Parathyroid adenoma (tissue), 2 donors: ENCODE data around the gene PRKACA.

Experiments used
- H2AFZ ChIP-seq: fragments of 300-600 bp; sonication (generic); one replicate; pipeline ENCODE4 v1.7.0; 2017; ENCODE audit warnings: antibody characterized with exemption, mild to moderate bottlenecking
- H3K27ac ChIP-seq: fragments of 300-600 bp; sonication (generic); one replicate; pipeline ENCODE4 v1.7.0; 2017
- H3K27me3 ChIP-seq: fragments of 300-600 bp; sonication (generic); one replicate; pipeline ENCODE4 v1.7.0; 2017; ENCODE audit warnings: low read length; ENCODE audit not compliant: control insufficient read depth, insufficient read depth
- H3K36me3 ChIP-seq: fragments of 300-600 bp; sonication (generic); one replicate; pipeline ENCODE4 v1.7.0; 2017; ENCODE audit warnings: low read length; ENCODE audit not compliant: control insufficient read depth, insufficient read depth
- H3K4me1 ChIP-seq: fragments of 300-600 bp; sonication (generic); one replicate; pipeline ENCODE4 v1.7.0; 2017; ENCODE audit warnings: control low read depth
- H3K4me2 ChIP-seq: fragments of 300-600 bp; sonication (generic); one replicate; pipeline ENCODE4 v1.7.0; 2017; ENCODE audit warnings: low read length
- H3K4me3 ChIP-seq: fragments of 300-600 bp; sonication (generic); one replicate; pipeline ENCODE4 v1.7.0; 2017; ENCODE audit warnings: low read depth, low read length
- H3K79me2 ChIP-seq: fragments of 300-600 bp; sonication (generic); one replicate; pipeline ENCODE4 v1.7.0; 2017; ENCODE audit warnings: control low read depth
- H3K9ac ChIP-seq: fragments of 300-600 bp; sonication (generic); one replicate; pipeline ENCODE4 v1.7.0; 2017; ENCODE audit warnings: mild to moderate bottlenecking
- H3K9me3 ChIP-seq: fragments of 300-600 bp; sonication (generic); one replicate; pipeline ENCODE4 v1.7.0; 2017; ENCODE audit warnings: low read length; ENCODE audit not compliant: control insufficient read depth
- CTCF ChIP-seq: fragments of 300-600 bp; sonication (generic); IDR thresholded peaks from one replicate; pipeline ENCODE4 v1.7.0; 2017; ENCODE audit warnings: antibody characterized with exemption, mild to moderate bottlenecking
- donor health status: primary hyperparathyroidism.

PRKACA gene

DNA sequence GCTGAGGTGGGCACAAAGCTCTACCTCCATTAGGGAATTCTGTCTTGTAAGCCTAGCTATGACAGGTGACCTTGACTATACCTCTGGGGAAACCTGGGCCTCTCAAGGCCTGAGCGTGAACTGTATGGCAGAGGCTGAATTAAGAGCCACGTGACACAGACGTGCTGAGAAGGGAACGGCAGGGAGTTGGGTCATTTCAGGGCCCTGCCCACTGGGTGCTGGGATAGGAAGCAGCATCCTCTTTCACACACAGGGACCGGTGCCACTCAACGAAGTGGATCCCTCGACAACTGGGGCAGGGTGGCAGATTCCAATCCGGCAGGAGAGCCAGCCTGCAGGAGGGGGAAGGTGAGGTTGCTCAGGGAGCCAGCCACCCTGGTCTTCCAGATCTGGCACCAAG, 9.6 kb upstream of the PRKACA start:
- no peak overlapping the region for H3K4me2 ChIP-seq
- no peaks in the 10 kb centered on the region for H3K79me2 ChIP-seq
- H3K4me1 ChIP-seq = peaks cover 2% of the 10 kb centered on the region
- no peak overlapping the region for H3K9ac ChIP-seq
- no peaks in the 10 kb centered on the region for H3K36me3 ChIP-seq
- H3K27me3 ChIP-seq = no peaks in the 10 kb centered on the region
- H3K27ac ChIP-seq = no peak overlapping the region
- H3K9me3 ChIP-seq = no peaks in the 10 kb centered on the region
- H3K4me3 ChIP-seq = no peak overlapping the region
- TF ChIP-seq CTCF = no peak
- H2AFZ ChIP-seq = no peak overlapping the region

GRCh38 chr19:14122924-14123323, 5.4 kb upstream of the PRKACA start:
- no peak for TF ChIP-seq CTCF
- Histone ChIP-seq H3K27ac (no peak overlapping the region), H3K4me2 (no peak overlapping the region), H3K36me3 (no peaks in the 10 kb centered on the region), H3K9me3 (no peaks in the 10 kb centered on the region), H2AFZ (no peak overlapping the region), H3K4me1 (peaks cover 27% of the 10 kb centered on the region), H3K4me3 (no peak overlapping the region), H3K79me2 (no peaks in the 10 kb centered on the region), H3K27me3 (no peaks in the 10 kb centered on the region), H3K9ac (no peak overlapping the region)

- Histone ChIP-seq H3K27me3 (no peaks in the 10 kb centered on the region), H3K79me2 (peaks cover 18% of the 10 kb centered on the region), H3K4me2 (no peak overlapping the region), H3K9me3 (no peaks in the 10 kb centered on the region), H3K36me3 (no peaks in the 10 kb centered on the region), H2AFZ (peak overlapping the region; percentile 82), H3K4me3 (no peak overlapping the region), H3K27ac (peak overlapping the region; percentile 100), H3K4me1 (peaks cover 35% of the 10 kb centered on the region), H3K9ac (no peak overlapping the region)
- no peak for TF ChIP-seq CTCF
Observed at GRCh38 chr19:14120497-14120780, 2.9 kb upstream of the PRKACA start.

- H3K36me3 ChIP-seq = no peaks in the 10 kb centered on the region
- peak overlapping the region; percentile 82 for H2AFZ ChIP-seq
- H3K27ac ChIP-seq = peak overlapping the region; percentile 100
- H3K4me2 ChIP-seq = peak overlapping the region; percentile 98
- TF ChIP-seq CTCF = no peak
- no peak overlapping the region for H3K4me3 ChIP-seq
- H3K4me1 ChIP-seq = peaks cover 35% of the 10 kb centered on the region
- peaks cover 19% of the 10 kb centered on the region for H3K79me2 ChIP-seq
- no peaks in the 10 kb centered on the region for H3K9me3 ChIP-seq
- no peak overlapping the region for H3K9ac ChIP-seq
- H3K27me3 ChIP-seq = no peaks in the 10 kb centered on the region
Observed at GRCh38 chr19:14119644-14120496, 2.3 kb upstream of the PRKACA start.

- H3K27ac ChIP-seq = peak overlapping the region; percentile 100
- peak overlapping the region; percentile 61 for H3K4me3 ChIP-seq
- H3K27me3 ChIP-seq = no peaks in the 10 kb centered on the region
- H3K4me2 ChIP-seq = peak overlapping the region; percentile 98
- H3K4me1 ChIP-seq = peaks cover 39% of the 10 kb centered on the region
- H3K9ac ChIP-seq = peak overlapping the region; percentile 38
- H3K79me2 ChIP-seq = peaks cover 25% of the 10 kb centered on the region
- no peaks in the 10 kb centered on the region for H3K9me3 ChIP-seq
- no peaks in the 10 kb centered on the region for H3K36me3 ChIP-seq
- TF ChIP-seq CTCF = no peak
- H2AFZ ChIP-seq = peak overlapping the region; percentile 82
Observed at GRCh38 chr19:14119146-14119545, 1.6 kb upstream of the PRKACA start.
